Measurements from ENCODE around the gene LRMDA. TPM values are rescaled to one million over a fixed set of nuclear protein-coding genes. Genes with fewer than 3 reads are reported as not detected.

The LRMDA gene
- total and polyA plus RNA-seq, 4 donors = 12.1 to 40.8 (median 21.6) TPM

- WGBS, 2 donors = 82% methylated on average over 4 of the region's 4 CpGs
- no peak overlapping the region for H3K27ac ChIP-seq (ENCODE audit: low read depth in 1 of 2, low read length in 1 of 2)
- ATAC-seq (ENCODE audit: insufficient read depth, low FRiP score) (no peak), DNase-seq (no peak)
- TF ChIP-seq, protein P1, sequence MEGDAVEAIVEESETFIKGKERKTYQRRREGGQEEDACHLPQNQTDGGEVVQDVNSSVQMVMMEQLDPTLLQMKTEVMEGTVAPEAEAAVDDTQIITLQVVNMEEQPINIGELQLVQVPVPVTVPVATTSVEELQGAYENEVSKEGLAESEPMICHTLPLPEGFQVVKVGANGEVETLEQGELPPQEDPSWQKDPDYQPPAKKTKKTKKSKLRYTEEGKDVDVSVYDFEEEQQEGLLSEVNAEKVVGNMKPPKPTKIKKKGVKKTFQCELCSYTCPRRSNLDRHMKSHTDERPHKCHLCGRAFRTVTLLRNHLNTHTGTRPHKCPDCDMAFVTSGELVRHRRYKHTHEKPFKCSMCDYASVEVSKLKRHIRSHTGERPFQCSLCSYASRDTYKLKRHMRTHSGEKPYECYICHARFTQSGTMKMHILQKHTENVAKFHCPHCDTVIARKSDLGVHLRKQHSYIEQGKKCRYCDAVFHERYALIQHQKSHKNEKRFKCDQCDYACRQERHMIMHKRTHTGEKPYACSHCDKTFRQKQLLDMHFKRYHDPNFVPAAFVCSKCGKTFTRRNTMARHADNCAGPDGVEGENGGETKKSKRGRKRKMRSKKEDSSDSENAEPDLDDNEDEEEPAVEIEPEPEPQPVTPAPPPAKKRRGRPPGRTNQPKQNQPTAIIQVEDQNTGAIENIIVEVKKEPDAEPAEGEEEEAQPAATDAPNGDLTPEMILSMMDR (IDR thresholded peaks at IDR 0.05; ENCODE audit: control extremely low read depth, extremely low read depth) = no peak
- H3K9me3 ChIP-seq (ENCODE audit: control insufficient read depth in 4 of 4, insufficient read depth in 3 of 4, low read length in 3 of 4) = no peaks in the 10 kb centered on the region
- H3K9ac ChIP-seq (ENCODE audit: insufficient read depth in 1 of 2, low read length in 2 of 2) = no peak overlapping the region
- H3K27me3 ChIP-seq (ENCODE audit: control insufficient read depth in 3 of 3, insufficient read depth in 3 of 3, low read length in 2 of 3) = no peaks in the 10 kb centered on the region
- H3K36me3 ChIP-seq (ENCODE audit: control insufficient read depth in 4 of 4, insufficient read depth in 4 of 4, low read length in 4 of 4) = no peaks in the 10 kb centered on the region
- H3K4me3 ChIP-seq = no peak overlapping the region
- H3K4me1 ChIP-seq (ENCODE audit: control insufficient read depth in 5 of 5, insufficient read depth in 5 of 5, low read length in 5 of 5) = peaks cover 0 to 3% (median 0%) of the 10 kb centered on the region in 5 donors
These were observed 434.2 kb downstream of the LRMDA start for GRCh38 chr10:75865413-75866299.

DNA sequence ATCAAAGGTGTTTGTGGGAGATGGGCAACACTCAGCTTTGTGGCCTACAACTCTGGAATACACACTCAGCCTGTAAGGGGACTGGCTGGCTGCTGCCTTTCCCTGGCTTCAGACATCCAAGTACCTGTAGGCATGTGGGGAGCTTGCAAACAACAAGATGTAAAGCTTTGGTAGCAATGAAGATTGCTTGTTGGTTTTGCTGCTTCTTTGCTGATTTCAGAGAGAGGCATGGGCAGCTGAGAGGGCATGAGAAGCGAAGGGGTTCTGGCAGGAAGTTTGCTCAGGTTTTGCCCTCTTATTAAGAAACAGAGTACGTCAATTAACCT is 434.8 kb downstream of the LRMDA start:
- TF ChIP-seq, protein P1 (IDR thresholded peaks at IDR 0.05; ENCODE audit: control extremely low read depth, extremely low read depth) = no peak
- no peak overlapping the region for H3K4me3 ChIP-seq
- no peak for ATAC-seq (ENCODE audit: insufficient read depth, low FRiP score)
- H3K36me3 ChIP-seq (ENCODE audit: control insufficient read depth in 4 of 4, insufficient read depth in 4 of 4, low read length in 4 of 4) = no peaks in the 10 kb centered on the region
- no peak overlapping the region for H3K27ac ChIP-seq (ENCODE audit: low read depth in 1 of 2, low read length in 1 of 2)
- 88 to 90% methylated on average over 2 of the region's 2 CpGs for WGBS, 2 donors
- H3K9me3 ChIP-seq (ENCODE audit: control insufficient read depth in 4 of 4, insufficient read depth in 3 of 4, low read length in 3 of 4) = no peaks in the 10 kb centered on the region
- DNase-seq = no peak
- peaks cover 0 to 4% (median 0%) of the 10 kb centered on the region in 5 donors for H3K4me1 ChIP-seq (ENCODE audit: control insufficient read depth in 5 of 5, insufficient read depth in 5 of 5, low read length in 5 of 5)
- no peaks in the 10 kb centered on the region for H3K27me3 ChIP-seq (ENCODE audit: control insufficient read depth in 3 of 3, insufficient read depth in 3 of 3, low read length in 2 of 3)
- H3K9ac ChIP-seq (ENCODE audit: insufficient read depth in 1 of 2, low read length in 2 of 2) = no peak overlapping the region

GRCh38 chr10:75866731-75867130 is 435.3 kb downstream of the LRMDA start:
- no peak for ATAC-seq (ENCODE audit: insufficient read depth, low FRiP score)
- Histone ChIP-seq H3K27ac (ENCODE audit: low read depth in 1 of 2, low read length in 1 of 2) (no peak overlapping the region), H3K9me3 (ENCODE audit: control insufficient read depth in 4 of 4, insufficient read depth in 3 of 4, low read length in 3 of 4) (no peaks in the 10 kb centered on the region), H3K4me1 (ENCODE audit: control insufficient read depth in 5 of 5, insufficient read depth in 5 of 5, low read length in 5 of 5) (peaks cover 0 to 5% (median 0%) of the 10 kb centered on the region in 5 donors), H3K9ac (ENCODE audit: insufficient read depth in 1 of 2, low read length in 2 of 2) (no peak overlapping the region), H3K36me3 (ENCODE audit: control insufficient read depth in 4 of 4, insufficient read depth in 4 of 4, low read length in 4 of 4) (no peaks in the 10 kb centered on the region), H3K4me3 (no peak overlapping the region), H3K27me3 (ENCODE audit: control insufficient read depth in 3 of 3, insufficient read depth in 3 of 3, low read length in 2 of 3) (no peaks in the 10 kb centered on the region)
- 74 to 83% methylated on average over 4 of the region's 4 CpGs for WGBS, 2 donors
- TF ChIP-seq, protein P1 (IDR thresholded peaks at IDR 0.05; ENCODE audit: control extremely low read depth, extremely low read depth) = no peak
- DNase-seq = no peak

Measured in lung (tissue), 12 donors.